Measurements from ENCODE around the gene C19orf67.
"Not testable (repeated sequence)": the region's sequence is repeated elsewhere in the genome, so short reads cannot be mapped to it uniquely, and the experiment has no call there.

Gene C19orf67

GRCh38 chr19:14058182-14059092, 27.1 kb downstream of the C19orf67 start:
- no peak for DNase-seq (ENCODE audit: extremely low read depth in 1 of 2, low read depth in 1 of 2)

- no peak for DNase-seq (ENCODE audit: extremely low read depth in 1 of 2, low read depth in 1 of 2)
Measured at GRCh38 chr19:14056741-14057356, 28.7 kb downstream of the C19orf67 start.

- DNase-seq (ENCODE audit: extremely low read depth in 1 of 2, low read depth in 1 of 2) = no peak
Measured at GRCh38 chr19:14056069-14056666, 29.4 kb downstream of the C19orf67 start.

- DNase-seq (ENCODE audit: extremely low read depth in 1 of 2, low read depth in 1 of 2) = no peak
Measured at GRCh38 chr19:14055396-14055795, 30.2 kb downstream of the C19orf67 start.

- DNase-seq (ENCODE audit: extremely low read depth in 1 of 2, low read depth in 1 of 2) = no peak
Measured at GRCh38 chr19:14054721-14055120, 30.9 kb downstream of the C19orf67 start.

GRCh38 chr19:14054099-14054498, 31.5 kb downstream of the C19orf67 start:
- no peak for DNase-seq (ENCODE audit: extremely low read depth in 1 of 2, low read depth in 1 of 2)

GRCh38 chr19:14053500-14053899, 32.1 kb downstream of the C19orf67 start:
- no peak for DNase-seq (ENCODE audit: extremely low read depth in 1 of 2, low read depth in 1 of 2)

- no peak for DNase-seq (ENCODE audit: extremely low read depth in 1 of 2, low read depth in 1 of 2)
Measured at GRCh38 chr19:14053032-14053431, 32.6 kb downstream of the C19orf67 start.

- no peak for DNase-seq (ENCODE audit: extremely low read depth in 1 of 2, low read depth in 1 of 2)
Measured at GRCh38 chr19:14052470-14052869, 33.1 kb downstream of the C19orf67 start.

- DNase-seq (ENCODE audit: extremely low read depth in 1 of 2, low read depth in 1 of 2) = no peak
Measured at GRCh38 chr19:14051980-14052379, 33.6 kb downstream of the C19orf67 start.

GRCh38 chr19:14050961-14051360, 34.6 kb downstream of the C19orf67 start:
- not testable (repeated sequence) for DNase-seq (ENCODE audit: extremely low read depth in 1 of 2, low read depth in 1 of 2)

- DNase-seq (ENCODE audit: extremely low read depth in 1 of 2, low read depth in 1 of 2) = no peak
Measured at GRCh38 chr19:14050512-14050911, 35.1 kb downstream of the C19orf67 start.

GRCh38 chr19:14048443-14049153, 37.0 kb downstream of the C19orf67 start:
- DNase-seq (ENCODE audit: extremely low read depth in 1 of 2, low read depth in 1 of 2) = peak; percentile 53 to 55

GRCh38 chr19:14047866-14048265, 37.7 kb downstream of the C19orf67 start:
- DNase-seq (ENCODE audit: extremely low read depth in 1 of 2, low read depth in 1 of 2) = not testable (repeated sequence)

GRCh38 chr19:14042659-14043608, 42.6 kb downstream of the C19orf67 start:
- not testable (repeated sequence) for DNase-seq (ENCODE audit: extremely low read depth in 1 of 2, low read depth in 1 of 2)

- no peak for DNase-seq (ENCODE audit: extremely low read depth in 1 of 2, low read depth in 1 of 2)
Measured at GRCh38 chr19:14039181-14039580, 46.4 kb downstream of the C19orf67 start.

GRCh38 chr19:14035706-14036105, 49.9 kb downstream of the C19orf67 start:
- DNase-seq (ENCODE audit: extremely low read depth in 1 of 2, low read depth in 1 of 2) = no peak

- not testable (repeated sequence) for DNase-seq (ENCODE audit: extremely low read depth in 1 of 2, low read depth in 1 of 2)
Measured at GRCh38 chr19:14035159-14035558, 50.4 kb downstream of the C19orf67 start.

GRCh38 chr19:14033946-14034345, 51.6 kb downstream of the C19orf67 start:
- no peak for DNase-seq (ENCODE audit: extremely low read depth in 1 of 2, low read depth in 1 of 2)

Data from stimulated activated CD8-positive, alpha-beta memory T cell treated with anti-CD3 and anti-CD28 coated beads, Interleukin-7, amount 100 ng/mL, for 48 hours (primary cell).